GM18870 (cell line): ENCODE data around the gene SORCS2.
"Not testable (repeated sequence)": the region's sequence is repeated elsewhere in the genome, so short reads cannot be mapped to it uniquely, and the experiment has no call there.

Source experiments
- ATAC-seq: cut with Tn5 transposase; IDR thresholded peaks from one replicate; pipeline ENCODE4 v1.9.1; 2021; ENCODE audit warnings: moderate library complexity; ENCODE audit not compliant: unreplicated experiment

The SORCS2 gene

DNA sequence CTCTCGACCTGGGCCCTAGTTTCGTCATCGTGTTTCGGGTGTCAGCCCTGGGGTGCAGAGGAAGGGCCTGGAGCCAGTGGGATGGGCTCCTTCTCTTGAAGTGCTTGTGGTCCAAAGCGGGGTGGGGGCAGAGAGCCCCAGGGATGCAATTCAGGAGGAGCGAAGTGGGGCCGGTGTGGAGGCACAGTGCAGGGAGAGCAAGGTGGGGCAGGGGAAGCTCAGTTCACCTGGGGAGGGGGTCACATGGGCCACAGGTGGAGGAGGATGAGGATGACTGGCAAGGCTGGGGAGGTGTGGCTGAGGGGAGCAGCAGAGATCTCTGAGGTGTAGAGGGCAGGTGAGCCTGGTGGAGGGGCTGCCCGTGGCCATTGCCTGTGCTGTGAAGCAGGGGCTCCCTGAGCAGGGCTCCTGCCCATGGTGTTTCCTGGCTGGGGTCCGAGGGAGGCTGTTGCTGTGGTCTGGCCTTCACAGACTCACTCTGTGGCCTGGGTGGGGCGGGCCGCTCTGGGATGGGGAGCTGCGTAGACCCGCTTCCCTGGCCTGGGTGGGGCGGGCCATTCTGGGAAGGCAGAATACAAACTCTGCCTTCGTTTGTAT, 6.9 kb downstream of the SORCS2 start:
- ATAC-seq, result no peak

DNA sequence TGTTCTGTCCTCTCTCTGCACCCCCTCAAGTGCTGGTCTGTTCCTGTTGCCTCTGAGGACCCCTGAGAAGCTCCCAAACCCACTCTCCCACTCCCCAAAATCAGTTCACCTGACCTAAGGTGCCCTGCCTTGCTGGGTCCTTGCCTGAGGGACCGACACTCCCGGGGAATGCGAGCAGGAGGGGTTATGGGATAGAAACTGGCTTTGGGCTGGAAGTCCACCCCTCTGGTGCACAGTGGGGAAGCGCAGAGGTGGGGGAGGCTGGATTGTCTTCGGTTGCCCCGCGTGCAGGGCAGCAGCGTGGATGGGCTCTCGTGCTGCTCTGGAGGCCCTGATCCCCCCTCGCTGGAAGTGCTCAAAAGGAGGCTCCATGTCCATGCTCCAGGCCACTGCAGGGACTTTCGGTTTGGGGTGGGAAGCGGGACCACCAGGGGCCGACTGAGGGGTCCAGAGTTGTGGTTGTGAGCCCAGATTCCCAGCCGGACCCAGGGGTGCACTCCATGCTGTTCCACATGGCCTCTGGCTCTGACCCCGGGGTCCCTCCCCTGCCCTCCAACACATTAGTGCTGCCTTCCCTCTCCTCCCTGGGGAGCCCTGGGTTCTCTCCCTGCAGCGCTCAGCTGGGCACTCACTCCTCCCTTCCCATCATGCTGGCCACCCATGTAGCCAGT, 7.6 kb downstream of the SORCS2 start:
- ATAC-seq, result no peak

DNA sequence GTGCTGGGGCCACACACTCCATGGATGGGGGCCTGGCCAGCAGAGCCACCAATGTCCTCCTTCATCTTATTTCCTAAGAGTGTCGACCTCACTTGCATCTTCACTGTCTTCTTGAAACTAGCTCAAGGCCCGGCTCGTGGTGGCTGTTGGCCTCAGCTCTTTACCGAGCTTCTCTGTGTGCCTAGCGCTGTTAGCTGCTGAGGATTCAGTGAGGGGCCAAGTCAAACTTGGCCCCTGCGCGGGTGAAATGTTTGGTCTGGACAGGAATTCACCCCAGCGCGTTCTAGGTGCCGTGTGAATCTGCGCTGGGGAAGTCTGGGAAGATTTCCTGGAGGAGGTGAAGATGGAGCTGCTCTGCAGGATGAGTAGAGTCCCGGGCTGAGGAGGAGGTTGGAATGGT, 8.5 kb downstream of the SORCS2 start:
- ATAC-seq, result no peak

DNA sequence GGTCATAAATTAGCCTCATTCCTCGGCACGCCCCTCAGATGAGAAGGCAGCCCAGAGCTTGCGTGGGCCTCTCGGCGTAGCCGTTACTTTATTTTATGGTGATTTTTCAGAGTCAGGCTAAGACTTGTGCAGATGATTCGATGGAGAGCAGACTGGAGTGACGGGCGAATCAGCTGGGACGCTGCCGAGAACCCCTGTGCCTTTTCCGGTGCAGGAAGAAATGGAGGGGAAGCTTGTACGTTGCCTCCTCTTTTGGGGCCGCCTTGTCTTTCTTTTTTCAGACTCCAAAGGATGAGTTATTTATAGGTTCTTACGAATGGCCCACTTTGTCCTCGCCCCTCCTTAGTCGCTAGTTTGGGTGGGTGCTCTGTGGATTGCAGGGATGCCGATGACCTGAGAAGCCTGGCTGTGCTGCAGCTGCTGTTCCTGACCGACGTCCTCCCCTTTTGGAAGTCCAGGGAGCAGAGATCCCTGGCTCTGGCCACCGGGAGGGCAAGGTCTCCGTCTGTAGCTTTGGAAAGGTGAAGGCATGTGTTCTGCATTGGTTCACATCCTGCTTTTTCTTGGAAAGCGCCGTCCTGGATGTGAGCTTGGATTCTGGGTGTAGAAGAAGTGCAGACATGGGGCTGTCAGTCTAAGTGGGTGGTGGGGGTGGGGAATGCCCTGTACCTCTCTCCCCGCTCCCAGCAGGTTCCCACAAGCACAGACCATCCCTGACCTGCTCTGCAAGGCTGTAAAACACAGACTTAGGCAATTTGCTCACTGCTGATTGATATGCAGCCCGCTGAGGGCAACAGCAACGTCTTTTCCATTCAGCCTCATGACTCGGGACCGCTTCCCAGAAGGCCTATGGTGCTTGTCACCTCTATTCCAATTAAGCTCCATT, 9.3 kb downstream of the SORCS2 start:
- ATAC-seq, result no peak

DNA sequence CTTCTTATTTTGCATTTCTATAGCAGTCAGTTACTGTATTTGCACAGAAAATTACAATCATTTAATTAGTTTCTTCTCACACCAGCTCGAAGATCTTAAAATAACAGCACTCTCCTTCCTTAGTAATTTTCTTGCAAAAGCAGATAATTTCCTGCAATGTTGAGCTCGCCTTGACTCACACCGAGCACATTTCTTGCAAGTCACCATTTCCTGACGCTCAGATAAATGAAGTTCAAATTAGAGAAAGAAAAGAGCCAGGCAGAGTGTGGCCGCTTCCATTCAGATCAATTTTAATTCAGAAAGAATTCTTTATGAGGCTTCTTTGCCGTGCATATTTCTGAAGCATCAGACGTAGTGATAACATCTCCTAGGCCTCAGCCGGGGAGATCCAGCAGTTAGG, 10.1 kb downstream of the SORCS2 start:
- ATAC-seq, result no peak

DNA sequence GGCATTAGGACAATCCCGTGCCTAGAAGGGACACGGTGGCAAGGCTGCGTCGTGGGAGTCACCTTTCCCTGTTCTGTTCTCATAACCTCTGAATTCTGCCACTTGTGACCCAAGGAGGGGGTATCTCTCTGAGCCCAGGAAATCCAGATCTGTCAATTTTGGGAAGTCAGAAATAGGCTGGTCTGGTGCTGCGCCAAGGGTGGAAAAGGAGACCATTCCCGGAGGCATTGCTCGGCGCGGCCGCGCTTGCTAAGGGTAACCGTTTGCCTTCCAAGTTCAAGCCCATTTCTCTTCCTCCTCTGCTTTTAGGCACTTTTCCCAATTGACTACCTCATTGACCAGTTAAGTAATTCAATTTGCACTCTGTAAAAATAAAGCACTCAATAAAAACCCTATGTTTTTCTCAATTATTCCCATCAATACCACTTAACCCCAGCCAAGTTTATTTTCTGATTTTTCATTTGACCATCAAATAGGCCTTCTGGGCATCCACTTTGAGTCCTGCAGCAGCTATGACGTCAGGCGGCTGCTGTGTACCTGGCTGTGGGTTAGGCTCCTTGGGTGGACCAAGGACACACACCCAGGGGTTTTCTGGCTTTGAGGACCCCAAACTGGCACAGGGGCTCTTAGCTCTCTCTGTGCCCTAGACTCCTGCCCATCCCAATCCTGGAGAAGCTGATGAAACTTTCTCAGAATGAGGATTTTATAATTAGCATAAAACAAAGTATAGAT, 12.5 kb downstream of the SORCS2 start:
- no peak for ATAC-seq

DNA sequence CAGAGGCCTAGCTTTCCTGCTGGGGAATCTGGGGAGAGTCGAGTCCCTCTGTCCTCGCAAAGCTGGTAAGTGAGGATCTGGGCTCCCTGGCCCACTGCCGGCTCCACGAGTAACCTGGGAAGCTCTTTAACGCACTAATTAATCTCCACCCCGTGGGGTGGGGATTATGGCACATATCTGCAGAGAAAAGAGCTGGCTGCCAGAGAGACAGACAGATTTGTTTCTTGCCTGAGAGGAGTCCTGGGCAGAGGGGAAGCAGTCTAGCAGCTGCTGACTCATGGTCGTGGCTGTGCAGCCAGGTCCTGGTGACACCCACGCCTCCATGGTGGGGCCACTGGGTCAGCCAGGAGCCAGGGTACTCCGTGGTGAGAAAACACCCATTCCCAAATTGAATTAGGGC, 14.0 kb downstream of the SORCS2 start:
- ATAC-seq, result no peak

DNA sequence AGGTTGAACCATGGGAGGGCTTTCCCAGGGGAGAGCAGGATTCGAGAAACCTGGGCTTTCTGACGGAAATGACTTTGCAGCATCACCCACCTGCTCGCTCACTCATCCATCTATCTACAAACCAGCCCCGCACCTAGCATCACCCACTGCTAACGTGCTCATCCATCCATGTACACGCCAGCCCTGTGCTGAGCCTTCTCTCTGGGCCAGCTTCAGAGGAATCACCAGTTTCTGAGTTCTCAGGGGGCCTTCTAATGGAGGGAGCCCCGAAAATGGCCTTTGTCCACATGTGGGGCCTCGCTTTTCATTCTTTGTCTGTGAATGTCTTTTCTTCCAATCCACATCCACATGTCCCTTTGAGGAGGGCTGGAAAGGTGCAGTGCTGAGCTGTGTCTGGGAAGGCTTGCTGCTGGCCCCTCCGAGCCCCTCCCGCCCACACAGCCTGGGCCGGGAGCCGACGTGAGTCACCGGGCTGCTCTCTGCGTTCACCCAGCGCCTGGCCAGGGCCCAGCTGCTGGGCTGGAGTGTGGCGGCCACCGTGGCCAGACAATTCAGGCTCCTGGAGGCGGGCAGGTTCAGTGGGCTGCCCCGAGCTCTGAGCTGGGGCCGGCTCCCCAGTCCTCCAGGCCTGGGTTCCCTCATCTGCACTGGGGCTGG, 14.7 kb downstream of the SORCS2 start:
- no peak for ATAC-seq

DNA sequence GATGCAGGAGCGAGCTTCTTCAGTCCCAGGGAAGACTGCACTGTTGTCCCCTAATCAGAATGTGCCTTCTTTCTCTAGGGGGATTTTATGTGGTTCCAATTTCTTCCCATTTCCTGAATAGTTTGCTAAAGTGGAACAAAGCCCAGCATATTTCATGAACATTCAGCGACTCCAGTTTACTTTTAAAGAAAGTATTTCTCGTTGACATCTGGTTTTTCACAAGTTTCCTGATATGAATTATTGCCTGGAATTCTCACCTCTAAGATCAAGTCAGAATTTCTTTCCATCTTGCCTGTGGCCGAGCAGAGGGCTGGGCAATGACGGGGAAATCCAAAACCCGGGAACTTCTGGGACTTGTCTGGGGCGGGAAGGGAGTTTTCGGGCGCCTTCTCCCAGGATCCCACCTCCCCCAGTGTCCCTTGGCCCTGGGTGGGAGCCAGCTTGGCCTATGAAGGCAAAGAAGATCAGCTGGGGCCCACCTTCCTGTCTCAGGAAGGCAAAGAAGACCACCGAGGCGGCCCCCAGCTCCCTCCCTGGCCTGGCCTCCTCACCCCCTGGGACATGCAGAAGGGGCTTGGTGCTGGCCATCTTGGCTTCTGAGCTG, 15.4 kb downstream of the SORCS2 start:
- ATAC-seq, result no peak

DNA sequence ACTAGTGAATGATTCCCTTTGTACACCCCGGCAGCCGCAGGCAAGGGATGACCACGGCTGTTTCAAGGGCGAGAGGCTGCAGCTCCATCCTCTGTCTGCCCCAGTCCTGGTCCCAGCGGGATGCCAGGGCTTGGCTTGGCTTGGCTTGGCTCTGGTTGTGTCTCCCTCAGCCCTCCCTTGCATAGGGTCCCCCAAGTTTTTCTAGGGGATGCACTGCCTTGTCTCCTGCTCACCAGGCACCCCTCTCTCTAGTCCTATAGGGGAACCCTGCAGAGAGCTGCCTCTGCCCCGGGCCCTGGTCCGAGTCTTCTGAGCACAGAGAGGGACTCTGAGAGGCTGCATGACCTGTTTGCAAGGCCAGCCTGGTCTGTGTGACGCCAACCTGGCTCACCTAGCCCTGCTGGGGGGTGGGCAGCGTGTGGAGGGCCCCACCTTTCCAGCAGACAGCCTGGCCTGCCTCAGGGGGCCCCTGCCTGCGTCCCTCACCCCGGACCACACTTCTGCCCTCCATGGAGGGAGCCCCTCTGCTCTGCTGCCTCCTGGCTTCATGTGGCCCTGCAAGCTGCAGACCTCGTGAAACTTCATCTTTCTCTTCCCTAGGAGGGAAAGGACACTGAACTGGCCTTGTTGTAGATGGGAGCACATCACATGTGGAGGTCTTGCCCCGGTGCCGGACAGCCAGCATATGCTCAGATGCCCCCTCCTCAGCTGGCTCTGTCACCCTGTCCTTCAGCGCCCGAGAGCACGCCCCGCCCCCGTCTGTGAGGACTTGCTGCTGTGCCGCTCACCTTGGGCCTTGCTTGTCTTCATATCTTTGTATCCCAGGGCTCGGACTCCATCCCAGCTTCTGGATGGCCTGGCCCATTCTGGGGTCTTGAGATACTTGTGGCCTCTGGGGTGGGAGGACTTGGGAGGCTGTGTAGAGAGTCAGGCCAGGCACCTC, 16.4 kb downstream of the SORCS2 start:
- no peak for ATAC-seq

DNA sequence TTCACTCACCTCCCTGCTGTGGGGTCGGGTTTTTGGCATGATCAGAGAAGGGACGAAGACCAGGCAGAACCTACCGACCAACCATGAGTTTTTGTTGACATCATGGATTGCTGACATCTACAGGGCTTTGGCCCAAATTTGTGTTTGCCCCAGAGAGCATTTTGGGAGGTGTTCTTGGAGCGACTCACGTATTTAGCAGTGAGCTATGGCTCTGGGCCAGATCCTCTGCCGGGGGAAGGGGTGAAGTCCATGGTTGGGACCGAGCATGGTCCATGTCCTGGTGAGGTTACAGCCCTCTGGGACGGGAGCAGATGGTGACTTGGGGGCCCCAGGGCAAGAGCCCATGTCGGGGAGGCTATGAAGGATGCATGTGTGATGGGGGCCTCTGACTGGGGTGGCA, 17.4 kb downstream of the SORCS2 start:
- no peak for ATAC-seq

DNA sequence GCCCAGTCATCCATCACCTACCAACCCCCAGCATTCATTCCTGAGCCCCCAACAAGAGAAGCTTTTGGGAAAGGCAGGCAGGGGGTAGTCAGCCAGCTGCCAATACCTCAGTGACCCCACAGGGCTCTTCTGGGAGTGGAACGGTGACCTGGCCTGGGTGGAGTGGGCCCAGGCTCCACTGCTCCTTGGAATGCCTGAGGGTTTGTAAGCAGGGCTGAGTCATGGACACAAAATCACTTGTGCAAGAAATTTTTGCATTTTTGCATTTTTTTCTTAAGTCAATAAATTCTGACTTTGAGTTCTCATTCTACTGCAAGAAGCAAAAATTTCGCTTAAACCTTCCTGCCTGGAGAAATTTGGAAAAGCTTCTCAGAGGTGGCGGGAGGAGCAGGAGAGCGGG, 18.5 kb downstream of the SORCS2 start:
- no peak for ATAC-seq

DNA sequence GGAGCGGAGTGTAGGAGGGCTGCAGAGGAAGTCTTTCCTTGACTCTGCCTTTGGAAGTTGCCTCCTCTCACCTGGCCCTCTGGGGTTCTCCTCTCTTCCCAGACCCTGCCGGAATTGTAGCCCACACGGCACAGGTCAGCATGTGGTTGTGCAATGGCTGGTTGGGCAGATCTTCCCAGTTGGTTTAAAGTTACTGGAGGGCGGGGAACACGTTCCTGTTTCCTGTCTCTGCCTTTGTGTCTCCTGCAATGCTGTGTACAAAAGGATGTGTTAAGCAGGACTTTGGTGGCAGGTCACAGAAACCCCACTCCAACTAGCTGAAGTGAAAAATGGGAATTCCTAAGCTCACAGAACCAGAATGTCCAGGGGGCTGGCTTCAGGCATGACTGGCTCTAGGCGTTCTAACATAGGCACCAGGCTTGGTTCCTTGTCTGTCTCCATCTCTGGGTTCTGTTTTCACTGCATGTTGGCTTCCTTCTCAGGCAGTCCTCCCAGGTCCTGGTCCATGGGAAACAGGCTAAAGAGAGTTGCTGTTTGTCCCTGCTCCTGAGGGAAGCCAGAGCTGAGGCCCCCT, 19.9 kb downstream of the SORCS2 start:
- ATAC-seq, result no peak

DNA sequence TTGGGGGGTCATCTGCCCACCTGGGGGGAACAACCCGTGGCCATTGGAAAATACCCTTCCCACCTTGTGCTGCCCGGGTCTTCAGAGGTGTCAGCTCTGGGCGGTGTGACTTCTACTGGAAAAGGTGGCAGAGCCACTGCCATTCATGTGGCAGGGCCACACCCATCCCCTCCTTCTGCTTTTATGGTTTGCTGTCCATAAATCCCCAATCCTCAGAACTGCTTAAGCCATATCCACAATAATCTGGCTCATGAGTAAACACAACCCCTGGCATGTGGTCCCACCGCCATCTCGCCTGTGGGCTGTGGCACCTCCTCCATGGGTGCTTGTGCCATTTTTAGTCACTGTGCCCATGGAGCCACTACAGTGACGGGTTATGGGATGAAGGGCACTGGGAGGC, 20.6 kb downstream of the SORCS2 start:
- ATAC-seq, result no peak

DNA sequence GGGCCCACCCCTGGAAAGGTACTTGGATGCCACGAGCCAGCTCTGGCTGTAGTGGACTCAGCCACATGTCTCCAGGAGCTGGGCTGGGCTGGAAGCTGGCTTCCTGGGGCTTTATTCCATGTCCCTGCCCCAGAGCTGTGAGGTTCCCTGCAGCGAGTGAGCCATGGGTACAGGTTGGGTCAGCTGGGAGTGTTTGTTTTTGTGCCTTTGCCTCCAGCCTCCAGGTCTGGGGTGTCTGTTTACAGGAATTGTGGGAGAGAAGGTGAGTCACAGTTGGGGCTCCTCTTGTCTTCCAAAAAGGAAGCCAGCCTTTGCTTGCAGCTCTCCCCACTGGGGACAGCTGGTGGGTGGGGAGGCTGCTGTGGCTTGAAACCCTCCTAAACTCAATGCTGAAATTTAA, 21.5 kb downstream of the SORCS2 start:
- no peak for ATAC-seq

DNA sequence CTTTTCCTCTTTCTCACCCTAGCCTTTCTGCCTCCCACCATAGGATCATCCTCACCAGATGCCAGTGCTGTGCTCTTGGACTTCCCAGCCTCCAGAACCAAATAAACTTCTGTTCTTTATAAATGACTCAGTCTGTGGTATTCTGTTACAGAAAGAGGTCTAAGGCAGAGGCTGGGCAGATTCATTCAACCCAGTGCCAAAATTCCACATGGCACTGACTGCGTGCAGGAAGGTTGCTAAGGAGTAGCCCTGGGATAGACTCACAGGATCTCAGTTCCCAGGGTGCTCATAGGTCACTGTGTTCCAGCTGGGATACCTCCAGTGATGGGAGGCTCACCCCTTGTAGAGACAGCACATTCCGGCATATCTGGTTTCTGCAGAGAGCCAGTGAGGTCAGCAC, 22.0 kb downstream of the SORCS2 start:
- no peak for ATAC-seq

DNA sequence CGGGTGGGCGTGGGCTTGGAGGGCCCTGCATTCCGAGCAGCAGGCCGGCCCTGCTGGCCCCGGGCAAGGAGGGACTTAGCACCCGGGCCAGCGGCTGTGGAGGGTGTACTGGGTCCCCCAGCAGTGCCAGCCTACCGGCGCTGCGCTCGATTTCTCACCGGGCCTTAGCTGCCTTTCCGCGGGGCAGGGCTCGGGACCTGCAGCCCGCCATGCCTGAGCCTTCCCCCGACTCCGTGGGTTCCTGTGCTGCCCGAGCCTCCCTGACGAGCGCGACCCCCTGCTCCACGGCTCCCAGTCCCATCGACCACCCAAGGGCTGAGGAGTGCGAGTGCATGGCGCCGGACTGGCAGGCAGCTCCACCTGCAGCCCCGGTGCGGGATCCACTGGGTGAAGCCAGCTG, 22.8 kb downstream of the SORCS2 start:
- ATAC-seq, result not testable (repeated sequence)

DNA sequence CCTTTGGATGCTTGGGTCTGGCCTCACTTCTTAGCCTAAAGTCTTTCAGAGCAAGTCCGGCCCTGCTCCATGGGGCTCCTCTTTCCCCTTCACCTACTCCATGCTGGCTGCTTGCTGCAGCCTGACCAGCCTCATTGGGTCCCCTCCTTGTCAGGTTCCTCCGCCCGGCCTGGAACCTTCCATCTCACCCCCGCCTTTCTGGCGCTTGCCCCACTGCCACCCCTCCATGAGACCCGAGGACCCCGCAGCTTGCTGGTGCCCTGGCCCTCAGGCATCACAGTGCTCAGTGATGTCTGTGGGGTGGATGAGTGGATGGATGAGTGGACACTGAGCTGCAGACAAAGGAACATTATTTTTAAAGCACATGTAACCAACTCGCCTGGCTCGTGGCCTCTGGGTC, 24.7 kb downstream of the SORCS2 start:
- no peak for ATAC-seq
